Spleen (tissue), 7 donors: Measurements from ENCODE around the gene LPIN3.

Experiments used
- POLR2A ChIP-seq, 3 donors: fragments of 450-650 bp; IDR thresholded peaks; one replicate each; pipeline ENCODE4 v1.5.1; 2017; ENCODE audit warnings: antibody characterized with exemption in 3 of 3, mild to moderate bottlenecking in 1 of 3
- POLR2AphosphoS5 ChIP-seq, 3 donors: sonication (generic); formaldehyde crosslinking; IDR thresholded peaks; one replicate each; pipeline ENCODE4 v1.5.1; 2017; ENCODE audit warnings: antibody characterized with exemption in 3 of 3
- TF ChIP-seq, protein P1 (sequence below), 11 experiments: fragments of 200-600 bp in 7 of 11; fragments of 450-650 bp in 4 of 11; sonication (generic) in 4 of 11; IDR thresholded peaks in 8 of 11; conservative IDR thresholded peaks in 3 of 11; 1 replicate in 7 of 11; 2 replicates in 4 of 11; pipeline versions ENCODE4 v1.4.0 to v1.8.0; 2016 to 2021; ENCODE audit warnings: antibody characterized with exemption in 11 of 11, inconsistent platforms in 4 of 11, mild to moderate bottlenecking in 1 of 11
- donor health status: DM: no; HTN: no; CAD: no; lungs with moderate emphysema.
- donor health status: DM: no; HTN: no; CAD: no.
- donor health status: DM: no; HTN: no; CAD: no.

DNA sequence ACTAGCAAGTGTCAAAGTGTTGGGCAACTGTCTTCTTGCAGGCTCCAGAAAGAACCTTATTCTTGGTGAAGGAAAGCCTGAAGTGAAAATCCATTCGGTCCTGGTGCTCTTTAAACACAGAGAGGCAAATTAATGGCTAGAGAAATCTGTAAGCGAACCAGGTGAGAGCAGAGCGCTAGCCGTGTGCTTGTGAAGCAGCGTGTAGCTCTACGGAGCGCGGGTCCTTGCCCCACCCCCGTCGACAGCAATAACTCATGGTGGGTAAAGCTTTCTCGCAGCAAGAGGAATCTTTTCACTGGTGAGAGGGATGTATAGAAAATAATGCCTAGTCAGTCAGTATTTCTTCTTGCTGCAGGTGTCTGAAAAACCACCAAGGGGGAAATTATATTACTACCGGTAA lies 63.0 kb downstream of the LPIN3 start:
- TF ChIP-seq, protein P1, sequence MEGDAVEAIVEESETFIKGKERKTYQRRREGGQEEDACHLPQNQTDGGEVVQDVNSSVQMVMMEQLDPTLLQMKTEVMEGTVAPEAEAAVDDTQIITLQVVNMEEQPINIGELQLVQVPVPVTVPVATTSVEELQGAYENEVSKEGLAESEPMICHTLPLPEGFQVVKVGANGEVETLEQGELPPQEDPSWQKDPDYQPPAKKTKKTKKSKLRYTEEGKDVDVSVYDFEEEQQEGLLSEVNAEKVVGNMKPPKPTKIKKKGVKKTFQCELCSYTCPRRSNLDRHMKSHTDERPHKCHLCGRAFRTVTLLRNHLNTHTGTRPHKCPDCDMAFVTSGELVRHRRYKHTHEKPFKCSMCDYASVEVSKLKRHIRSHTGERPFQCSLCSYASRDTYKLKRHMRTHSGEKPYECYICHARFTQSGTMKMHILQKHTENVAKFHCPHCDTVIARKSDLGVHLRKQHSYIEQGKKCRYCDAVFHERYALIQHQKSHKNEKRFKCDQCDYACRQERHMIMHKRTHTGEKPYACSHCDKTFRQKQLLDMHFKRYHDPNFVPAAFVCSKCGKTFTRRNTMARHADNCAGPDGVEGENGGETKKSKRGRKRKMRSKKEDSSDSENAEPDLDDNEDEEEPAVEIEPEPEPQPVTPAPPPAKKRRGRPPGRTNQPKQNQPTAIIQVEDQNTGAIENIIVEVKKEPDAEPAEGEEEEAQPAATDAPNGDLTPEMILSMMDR (IDR thresholded peaks at IDR 0.05 in 8 of 11, conservative IDR thresholded peaks at IDR 0.05 in 3 of 11) = no peak
- no peak for TF ChIP-seq POLR2A (IDR thresholded peaks at IDR 0.05)
- no peak for TF ChIP-seq POLR2AphosphoS5 (IDR thresholded peaks at IDR 0.05)
